K562 (cell line): ENCODE measurements around the gene TRAF7. TPM values are rescaled to one million over a fixed set of nuclear protein-coding genes. Genes with fewer than 3 reads are reported as not detected.

ENCODE experiments used
- BCOR ChIP-seq: fragments of 450-650 bp; IDR thresholded peaks from 2 replicates; pipeline ENCODE4 v1.6.1; 2016
- BMI1 ChIP-seq: fragments of 150-350 bp; IDR thresholded peaks from 2 replicates; pipeline ENCODE4 v1.6.1; 2014; ENCODE audit warnings: low read length
- CREM ChIP-seq: IDR thresholded peaks from 2 replicates; pipeline ENCODE4 v1.6.1; 2014; ENCODE audit warnings: antibody characterized with exemption, low read depth
- CTCF ChIP-seq, 3 experiments: IDR thresholded peaks in 2 of 3; conservative IDR thresholded peaks in 1 of 3; 2 replicates each; pipeline ENCODE4 v1.5.1; 2011 to 2012; ENCODE audit warnings: low read length in 3 of 3, mild to moderate bottlenecking in 3 of 3, control low read depth in 2 of 3, improper control_type of control experiment in 1 of 3, inconsistent platforms in 1 of 3, low read depth in 1 of 3, mixed read lengths in 1 of 3, moderate library complexity in 1 of 3; ENCODE audit not compliant: insufficient read depth in 2 of 3
- FOXK2 ChIP-seq, 2 experiments: fragments of 450-650 bp; IDR thresholded peaks in 1 of 2; conservative IDR thresholded peaks in 1 of 2; 2 replicates each; pipeline ENCODE4 v1.6.1; 2016; ENCODE audit warnings: low read depth in 2 of 2, mild to moderate bottlenecking in 1 of 2
- LARP7 ChIP-seq: fragments of 450-650 bp; IDR thresholded peaks from 2 replicates; pipeline ENCODE4 v1.6.1; 2016
- LCOR ChIP-seq: sonication (generic); formaldehyde crosslinking; IDR thresholded peaks from 2 replicates; pipeline ENCODE4 v1.8.0; 2022; ENCODE audit warnings: mild to moderate bottlenecking, missing genetic modification reagents
- PTRF ChIP-seq: fragments of 450-650 bp; IDR thresholded peaks from 2 replicates; pipeline ENCODE4 v1.6.1; 2016; ENCODE audit warnings: mild to moderate bottlenecking, missing genetic modification characterization, missing compliant biosample characterization
- RBM25 ChIP-seq: fragments of 200-400 bp; formaldehyde crosslinking; IDR thresholded peaks from 2 replicates; pipeline ENCODE4 v1.6.1; 2018; ENCODE audit warnings: low read length, low read depth, moderate library complexity; ENCODE audit not compliant: severe bottlenecking
- SAFB2 ChIP-seq: fragments of 200-400 bp; formaldehyde crosslinking; IDR thresholded peaks from 2 replicates; pipeline ENCODE4 v1.6.1; 2018; ENCODE audit warnings: borderline replicate concordance, low read length, low read depth, moderate library complexity; ENCODE audit not compliant: severe bottlenecking
- SMARCE1 ChIP-seq: fragments of 450-650 bp; IDR thresholded peaks from 2 replicates; pipeline ENCODE4 v1.7.1; 2016; ENCODE audit warnings: mild to moderate bottlenecking
- SMC3 ChIP-seq: conservative IDR thresholded peaks from 2 replicates; pipeline ENCODE4 v1.6.1; 2011; ENCODE audit warnings: low read depth, low read length, improper control_type of control experiment; ENCODE audit not compliant: insufficient read depth
- SP1 ChIP-seq: sonication (generic); formaldehyde crosslinking; IDR thresholded peaks from 2 replicates; pipeline ENCODE4 v1.8.1; 2022; ENCODE audit warnings: mild to moderate bottlenecking, missing genetic modification reagents
- SREBF2 ChIP-seq: sonication (generic); formaldehyde crosslinking; IDR thresholded peaks from 2 replicates; pipeline ENCODE4 v1.4.0; 2020; ENCODE audit warnings: mild to moderate bottlenecking, missing genetic modification reagents
- SRSF1 ChIP-seq: fragments of 200-400 bp; formaldehyde crosslinking; IDR thresholded peaks from 2 replicates; pipeline ENCODE4 v1.6.1; 2017; ENCODE audit warnings: mild to moderate bottlenecking, low read depth, low read length, moderate library complexity
- TEAD1 ChIP-seq, 2 experiments: fragments of 450-650 bp in 1 of 2; sonication (generic) in 1 of 2; formaldehyde crosslinking; IDR thresholded peaks; 2 replicates each; pipeline versions ENCODE4 v1.4.0 to v1.8.0; 2020 to 2022; ENCODE audit warnings: mild to moderate bottlenecking in 2 of 2, missing genetic modification reagents in 1 of 2
- TEAD4 ChIP-seq, 2 experiments: sonication (generic) in 1 of 2; formaldehyde crosslinking in 1 of 2; IDR thresholded peaks; 2 replicates each; pipeline versions ENCODE4 v1.6.1 to v1.8.0; 2012 to 2022; ENCODE audit warnings: borderline replicate concordance in 1 of 2, inconsistent platforms in 1 of 2, low read length in 1 of 2, mild to moderate bottlenecking in 1 of 2, missing genetic modification reagents in 1 of 2
- TOE1 ChIP-seq, 2 experiments: fragments of 450-650 bp in 1 of 2; sonication (generic) in 1 of 2; formaldehyde crosslinking in 1 of 2; IDR thresholded peaks; 2 replicates each; pipeline versions ENCODE4 v1.7.1 to v1.8.0; 2016 to 2022; ENCODE audit warnings: borderline replicate concordance in 2 of 2, mild to moderate bottlenecking in 2 of 2, antibody characterized with exemption in 1 of 2, inconsistent platforms in 1 of 2, low read depth in 1 of 2, missing genetic modification reagents in 1 of 2, moderate library complexity in 1 of 2
- ZBTB1 ChIP-seq: sonication (generic); formaldehyde crosslinking; IDR thresholded peaks from 2 replicates; pipeline ENCODE4 v1.8.1; 2023; ENCODE audit warnings: missing genetic modification reagents, low read depth, mild to moderate bottlenecking, borderline replicate concordance
- ZNF134 ChIP-seq: fragments of 250-450 bp; sonication (Bioruptor Pico); conservative IDR thresholded peaks from 2 replicates; pipeline ENCODE4 v1.4.0; 2020
- ZNF395 ChIP-seq: fragments of 200-800 bp; sonication (Bioruptor generic); IDR thresholded peaks from 2 replicates; pipeline ENCODE4 v1.6.1; 2017; ENCODE audit warnings: missing genetic modification characterization, missing compliant biosample characterization
- ZNF639 ChIP-seq, 2 experiments: fragments of 200-800 bp in 1 of 2; sonication (Bioruptor generic) in 1 of 2; sonication (generic) in 1 of 2; formaldehyde crosslinking in 1 of 2; IDR thresholded peaks in 1 of 2; conservative IDR thresholded peaks in 1 of 2; 2 replicates each; pipeline versions ENCODE4 v1.5.0 to v1.6.1; 2016 to 2020; ENCODE audit warnings: missing compliant biosample characterization in 1 of 2, missing genetic modification characterization in 1 of 2, missing genetic modification reagents in 1 of 2
- polyA plus RNA-seq, 8 experiments: library from polyadenylated mRNA; depleted of rRNA in 4 of 8; stranded (reverse) in 5 of 8; unstranded in 3 of 8; fragments of >200 nt; fragmentation: Nextera tagmentation in 2 of 8; fragmentation: Illumina TruSeq in 1 of 8; extraction: Ambion mirVana in 2 of 8; extraction: Trizol in 1 of 8; gene quantifications; 2 replicates each; pipeline versions ENCODE4 v1.2.1 to v1.2.3, GENCODE V29; 2011 to 2014; ENCODE audit warnings: inconsistent platforms in 1 of 8, missing spikeins in 1 of 8
- total RNA-seq, 7 experiments: library from RNA; depleted of rRNA in 6 of 7; stranded (reverse); fragments of >200 nt in 6 of 7; fragmentation: Illumina TruSeq in 2 of 7; extraction: Trizol in 2 of 7; gene quantifications; 2 replicates each; pipeline versions ENCODE4 v1.2.1 to v1.2.3, GENCODE V29; 2011 to 2021; ENCODE audit warnings: low replicate concordance in 1 of 7

The TRAF7 gene
- total and polyA plus RNA-seq, 9 of the 15 experiments (the other 6 are each of a cell fraction or from before 2014, with no cell fraction given): 1.1 to 113 (median 41.6) TPM

GRCh38 chr16:2223942-2224486, 68.4 kb downstream of the TRAF7 start (continued):
- TF ChIP-seq CREM (no peak), LARP7 (no peak), SP1 (CRISPR knock-in tag) (no peak), CTCF (IDR thresholded peaks at IDR 0.05 in 2 of 3, conservative IDR thresholded peaks at IDR 0.05 in 1 of 3; ENCODE audit: insufficient read depth in 2 of 3, low read depth in 1 of 3, low read length in 3 of 3) (peak in 2 of 3 experiments; percentile 40 to 41; a peak in 3 of 6 replicates), LCOR (CRISPR knock-in tag) (no peak), TOE1 (IDR thresholded peaks at IDR 0.05; ENCODE audit: borderline replicate concordance) (no peak), TOE1 (CRISPR knock-in tag; IDR thresholded peaks at IDR 0.05; ENCODE audit: borderline replicate concordance, low read depth) (0 out of 2 replicates have a peak, but pooled peaks have one; percentile 29), ZNF639 (CRISPR knock-in tag; conservative IDR thresholded peaks at IDR 0.05 in 1 of 2, IDR thresholded peaks at IDR 0.05 in 1 of 2) (no peak), RBM25 (no peak), SREBF2 (CRISPR knock-in tag) (0 out of 2 replicates have a peak, but pooled peaks have one; percentile 50), SAFB2 (no peak), ZNF134 (CRISPR knock-in tag) (peak; percentile 50; the same call in 1 of the 2 replicates), BMI1 (no peak), TEAD4 (IDR thresholded peaks at IDR 0.05; ENCODE audit: low read length) (peak; percentile 7; the same call in 1 of the 2 replicates), TEAD4 (CRISPR knock-in tag; IDR thresholded peaks at IDR 0.05; ENCODE audit: borderline replicate concordance) (no peak), TEAD1 (CRISPR knock-in tag; IDR thresholded peaks at IDR 0.05) (0 out of 4 replicates have a peak, but pooled peaks of 1 of the 2 experiments have one; percentile 12), ZBTB1 (CRISPR knock-in tag) (peak; percentile 27; the same call in 1 of the 2 replicates), BCOR (peak; percentile 6; the same call in 1 of the 2 replicates), SMARCE1 (0 out of 2 replicates have a peak, but pooled peaks have one; percentile 10), SRSF1 (no peak), SMC3 (0 out of 2 replicates have a peak, but pooled peaks have one; percentile 3), ZNF395 (CRISPR knock-in tag) (0 out of 2 replicates have a peak, but pooled peaks have one; percentile 45), PTRF (tag) (no peak), FOXK2 (conservative IDR thresholded peaks at IDR 0.05 in 1 of 2, IDR thresholded peaks at IDR 0.05 in 1 of 2; ENCODE audit: low read depth in 2 of 2) (no peak)
